Measurements from ENCODE around the gene SEMA6A. TPM values are rescaled to one million over a fixed set of nuclear protein-coding genes. Genes with fewer than 3 reads are reported as not detected.

Gene SEMA6A
- total and polyA plus RNA-seq, 9 of the 15 experiments (the other 6 are each of a cell fraction or from before 2014, with no cell fraction given) = 0.04 to 0.42 (median 0.18) TPM; not detected in 5

GRCh38 chr5:116514421-116514970, 60.1 kb downstream of the SEMA6A start (continued):
- TF ChIP-seq NR1H2 (CRISPR knock-in tag; IDR thresholded peaks at IDR 0.05) = no peak
- no peak for TF ChIP-seq FOXK1 (CRISPR knock-in tag; IDR thresholded peaks at IDR 0.05; ENCODE audit: borderline replicate concordance)
- no peak for TF ChIP-seq EZH2 (IDR thresholded peaks at IDR 0.05; ENCODE audit: borderline replicate concordance, low read depth, low read length)
- TF ChIP-seq FOXJ3 (CRISPR knock-in tag; IDR thresholded peaks at IDR 0.05) = no peak
- no peak for TF ChIP-seq RFX5 (IDR thresholded peaks at IDR 0.05; ENCODE audit: low read depth, low read length)
- no peak for TF ChIP-seq ZNF766 (CRISPR knock-in tag; conservative IDR thresholded peaks at IDR 0.05)
- no peak for TF ChIP-seq KAT7 (CRISPR knock-in tag; IDR thresholded peaks at IDR 0.05; ENCODE audit: borderline replicate concordance)
- TF ChIP-seq MLX (CRISPR knock-in tag; conservative IDR thresholded peaks at IDR 0.05) = no peak
- no peak for TF ChIP-seq GMEB1 (CRISPR knock-in tag; IDR thresholded peaks at IDR 0.05)
- TF ChIP-seq CCNT2 (IDR thresholded peaks at IDR 0.05; ENCODE audit: borderline replicate concordance, extremely low read depth, insufficient read length, low read depth, low read length) = no peak

Data from K562 (cell line).